Kidney (tissue), 14 donors: ENCODE results near the gene TVP23A. TPM values are rescaled to one million over a fixed set of nuclear protein-coding genes. Genes with fewer than 3 reads are reported as not detected.
"Not testable (repeated sequence)": the region's sequence is repeated elsewhere in the genome, so short reads cannot be mapped to it uniquely, and the experiment has no call there.

Source experiments
- DNase-seq, 5 donors: peaks; one replicate each; pipeline ENCODE4 v3.0.0-alpha.2; 2013 to 2020
- FAIRE-seq: peaks from 2 replicates; lab custom pipeline; 2012; peaks lifted over from hg19 to GRCh38; lab: Jason Lieb, UNC
- H3K27ac ChIP-seq, 2 donors: one replicate each; pipeline ENCODE4 v1.7.0; 2013; ENCODE audit warnings: low read depth in 2 of 2, low read length in 2 of 2, inconsistent platforms in 1 of 2
- H3K27me3 ChIP-seq: one replicate; pipeline ENCODE4 v1.7.1; 2013; ENCODE audit warnings: low read length, inconsistent platforms; ENCODE audit not compliant: control insufficient read depth, insufficient read depth
- H3K36me3 ChIP-seq, 3 donors: one replicate each; pipeline versions ENCODE4 v1.7.0 to v1.7.1; 2013; ENCODE audit warnings: low read length in 3 of 3, control low read depth in 1 of 3, inconsistent platforms in 1 of 3; ENCODE audit not compliant: insufficient read depth in 3 of 3, control insufficient read depth in 2 of 3
- H3K4me1 ChIP-seq, 3 donors: one replicate each; pipeline versions ENCODE4 v1.7.0 to v1.7.1; 2013; ENCODE audit warnings: low read length in 3 of 3, inconsistent platforms in 1 of 3, low read depth in 1 of 3; ENCODE audit not compliant: control insufficient read depth in 2 of 3, insufficient read depth in 2 of 3
- H3K4me3 ChIP-seq, 3 donors: one replicate each; pipeline versions ENCODE4 v1.7.0 to v1.8.1; 2013; ENCODE audit warnings: low read length in 3 of 3, control low read depth in 1 of 3, inconsistent platforms in 1 of 3
- H3K9ac ChIP-seq, 3 donors: one replicate each; pipeline versions ENCODE4 v1.7.0 to v1.7.1; 2013; ENCODE audit warnings: low read length in 3 of 3, control low read depth in 1 of 3, inconsistent platforms in 1 of 3
- H3K9me3 ChIP-seq, 3 donors: one replicate each; pipeline versions ENCODE4 v1.7.0 to v1.7.1; 2013; ENCODE audit warnings: low read length in 3 of 3, control low read depth in 1 of 3, inconsistent platforms in 1 of 3; ENCODE audit not compliant: control insufficient read depth in 2 of 3, insufficient read depth in 1 of 3
- CTCF ChIP-seq: IDR thresholded peaks from 3 replicates; pipeline ENCODE4 v1.5.1; 2012; ENCODE audit warnings: mild to moderate bottlenecking, moderate library complexity, borderline replicate concordance; ENCODE audit not compliant: insufficient read depth; ENCODE audit errors: extremely low read depth
- intact Hi-C: fragments of 100-400 bp; cut with DNase I; formaldehyde crosslinking; loops from one replicate; pipeline ENCODE4 v1.11.1; 2022
- polyA plus RNA-seq: library from polyadenylated mRNA; stranded (reverse); fragments of 350-450 nt; fragmentation: Illumina TruSeq; extraction: RNeasy Lipid Tissue Mini Kit (QIAGEN cat#74804); gene quantifications from one replicate; pipeline ENCODE4 v1.2.3, GENCODE V29; 2014; ENCODE audit warnings: low read depth, low replicate concordance; ENCODE audit not compliant: insufficient read depth
- total RNA-seq: library from RNA; stranded (reverse); fragmentation: NEBNext Ultra II Directional; extraction: Animal tissue kit (Norgen Biotek cat#: 25700); gene quantifications from one replicate; pipeline ENCODE4 v1.2.1, GENCODE V29; 2021
- donor health status: control.
- donor health status: control.
- donor health status: control.
- donor health status: control.
- donor health status: control.
- donor health status: DM: yes; HTN: yes; CAD: no.
- donor health status: Normal renal cell carcinoma (clear cell type).

The TVP23A gene
- total and polyA plus RNA-seq, 2 donors from 2014 or later: 0.19 TPM; not detected in 1

DNA sequence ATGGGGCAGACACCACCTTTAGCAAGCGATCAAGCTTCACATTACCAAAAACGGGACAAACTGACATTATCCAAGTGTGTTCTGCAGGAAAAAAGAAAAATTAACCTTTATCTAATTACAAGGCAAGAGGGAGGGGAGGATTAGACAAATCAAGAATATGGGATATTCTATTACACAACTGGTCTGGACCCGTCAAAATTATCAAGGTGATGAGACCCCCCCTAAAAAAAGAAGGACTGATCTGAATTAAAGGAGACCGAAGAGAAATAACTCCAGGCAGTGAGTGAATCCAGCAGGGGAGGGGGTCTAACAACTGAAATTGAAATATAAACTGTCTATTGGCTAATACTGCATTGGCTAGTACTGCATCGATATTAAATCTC, 75.4 kb downstream of the TVP23A start:
- DNase-seq (peak in 1 of 5 donors; percentile 31), FAIRE-seq (no peak)
- Histone ChIP-seq H3K27me3 (no peaks in the 10 kb centered on the region), H3K27ac (peak overlapping the region; percentile 99), H3K36me3 (peaks cover 0 to 5% (median 1%) of the 10 kb centered on the region in 3 donors), H3K9me3 (no peaks in the 10 kb centered on the region), H3K9ac (peak overlapping the region in 2 of 3 donors; percentile 57 to 71), H3K4me3 (peak overlapping the region; percentile 75 to 87 (median 85)), H3K4me1 (peaks cover 3 to 6% (median 6%) of the 10 kb centered on the region in 3 donors)
- intact Hi-C loops: no loop called here
- TF ChIP-seq CTCF: no peak

GRCh38 chr16:10741844-10742243, 76.8 kb downstream of the TVP23A start:
- FAIRE-seq: no peak
- no peak overlapping the region for H3K27ac ChIP-seq
- peaks cover 0 to 3% (median 0%) of the 10 kb centered on the region in 3 donors for H3K36me3 ChIP-seq
- no peak for TF ChIP-seq CTCF
- DNase-seq: peak in 1 of 5 donors; percentile 16
- no peaks in the 10 kb centered on the region for H3K27me3 ChIP-seq
- H3K9ac ChIP-seq: no peak overlapping the region
- no peaks in the 10 kb centered on the region for H3K9me3 ChIP-seq
- no peak overlapping the region for H3K4me3 ChIP-seq
- intact Hi-C loops: no loop called here
- H3K4me1 ChIP-seq: peaks cover 3 to 6% (median 6%) of the 10 kb centered on the region in 3 donors

- FAIRE-seq, H3K4me1 ChIP-seq, intact Hi-C loops: not testable (repeated sequence)
These were observed 77.3 kb downstream of the TVP23A start for GRCh38 chr16:10741249-10741648.

DNA sequence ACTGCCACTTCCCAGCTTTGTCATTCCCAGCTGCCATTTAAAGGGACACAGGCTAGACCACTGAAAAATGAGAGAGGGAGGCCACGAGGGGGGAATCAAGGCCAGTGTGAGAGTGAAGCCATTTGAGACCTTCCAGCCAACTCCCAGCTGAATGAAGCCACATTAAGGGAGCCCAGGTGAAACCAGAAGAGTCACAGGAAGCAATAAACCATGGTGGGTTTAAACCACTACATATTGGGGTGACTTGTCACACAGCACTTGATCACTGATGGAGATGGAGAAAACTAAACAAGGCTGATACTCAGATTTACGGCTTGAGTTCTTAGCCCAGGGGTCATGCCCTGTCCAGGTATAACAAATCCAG, 77.8 kb downstream of the TVP23A start:
- DNase-seq (peak in 1 of 5 donors; percentile 14), FAIRE-seq (no peak)
- Histone ChIP-seq H3K36me3 (no peaks in the 10 kb centered on the region), H3K27ac (no peak overlapping the region), H3K27me3 (no peaks in the 10 kb centered on the region), H3K4me1 (peaks cover 3 to 6% (median 6%) of the 10 kb centered on the region in 3 donors), H3K9ac (no peak overlapping the region), H3K4me3 (no peak overlapping the region), H3K9me3 (no peaks in the 10 kb centered on the region)
- no peak for TF ChIP-seq CTCF
- intact Hi-C loops: no loop called here

More at GRCh38 chr16:10741249-10741648, 77.3 kb downstream of the TVP23A start:
- H3K9ac ChIP-seq, H3K4me3 ChIP-seq, H3K27me3 ChIP-seq, H3K27ac ChIP-seq, H3K9me3 ChIP-seq, DNase-seq, H3K36me3 ChIP-seq: not testable (repeated sequence)
